WTC11 (cell line): ENCODE data around the gene SFTA2. TPM values are rescaled to one million over a fixed set of nuclear protein-coding genes. Genes with fewer than 3 reads are reported as not detected.

Source experiments
- ATAC-seq: fragments of 200-7000 bp; cut with Tn5 transposase; 2 replicates; pipeline ENCODE4 v1.10.0; 2021; ENCODE audit warnings: mild to moderate bottlenecking, moderate library complexity
- Bru-seq: library from RNA; stranded (reverse); fragments of 400-500 nt; gene quantifications from one replicate; lab custom pipeline; 2021; lab: Mats Ljungman, UMichigan
- CTCF ChIA-PET: fragments of 300-600 bp; sonication (Branson Sonifier 250); formaldehyde crosslinking; loops from one replicate; lab custom pipeline; 2021; ENCODE audit warnings: antibody characterized with exemption; lab: Charles Lee
- POLR2A ChIA-PET: fragments of 350-600 bp; sonication (Branson Sonifier 250); formaldehyde crosslinking; loops from one replicate; lab custom pipeline; 2021; ENCODE audit warnings: antibody characterized with exemption; lab: Charles Lee
- DNase-seq: peaks from one replicate; pipeline ENCODE4 v3.0.0; 2021; ENCODE audit warnings: low spot score
- H3K27ac Mint-ChIP-seq: 2 replicates; pipeline ENCODE4 v1.8.0; 2021; ENCODE audit warnings: mixed read lengths
- H3K27me3 Mint-ChIP-seq: 2 replicates; pipeline ENCODE4 v1.8.0; 2021; ENCODE audit warnings: low read depth, mild to moderate bottlenecking, moderate library complexity, mixed read lengths
- H3K36me3 Mint-ChIP-seq: 2 replicates; pipeline ENCODE4 v1.8.0; 2021; ENCODE audit warnings: mixed read lengths
- H3K4me1 Mint-ChIP-seq: 2 replicates; pipeline ENCODE4 v1.8.0; 2022; ENCODE audit warnings: mixed read lengths
- H3K4me3 Mint-ChIP-seq: 2 replicates; pipeline ENCODE4 v1.8.0; 2021; ENCODE audit warnings: mild to moderate bottlenecking, moderate library complexity, mixed read lengths
- H3K9me3 Mint-ChIP-seq: 2 replicates; pipeline ENCODE4 v1.8.0; 2021; ENCODE audit warnings: mixed read lengths
- CREB1 ChIP-seq: sonication (generic); formaldehyde crosslinking; IDR thresholded peaks from 2 replicates; pipeline ENCODE4 v1.8.0; 2023; ENCODE audit warnings: mild to moderate bottlenecking, missing genetic modification reagents
- CREM ChIP-seq: sonication (generic); formaldehyde crosslinking; IDR thresholded peaks from 2 replicates; pipeline ENCODE4 v1.8.1; 2022; ENCODE audit warnings: mild to moderate bottlenecking, missing genetic modification reagents, moderate library complexity
- FOXJ3 ChIP-seq: sonication (generic); formaldehyde crosslinking; IDR thresholded peaks from 2 replicates; pipeline ENCODE4 v1.9.0; 2021; ENCODE audit warnings: missing genetic modification reagents, mild to moderate bottlenecking, borderline replicate concordance
- KAT7 ChIP-seq: sonication (generic); formaldehyde crosslinking; IDR thresholded peaks from 2 replicates; pipeline ENCODE4 v1.8.1; 2023; ENCODE audit warnings: missing genetic modification reagents, mild to moderate bottlenecking, borderline replicate concordance
- MYBL2 ChIP-seq: sonication (generic); formaldehyde crosslinking; IDR thresholded peaks from 2 replicates; pipeline ENCODE4 v1.8.1; 2023; ENCODE audit warnings: mild to moderate bottlenecking, moderate library complexity, missing genetic modification reagents
- OVOL2 ChIP-seq: fragments of 250-450 bp; sonication (Bioruptor Pico); IDR thresholded peaks from 2 replicates; pipeline ENCODE4 v1.9.0; 2021; ENCODE audit warnings: mild to moderate bottlenecking, borderline replicate concordance
- ZNF121 ChIP-seq: sonication (generic); formaldehyde crosslinking; IDR thresholded peaks from 2 replicates; pipeline ENCODE4 v1.8.0; 2023; ENCODE audit warnings: missing genetic modification reagents
- ZNF138 ChIP-seq: sonication (generic); formaldehyde crosslinking; conservative IDR thresholded peaks from 2 replicates; pipeline ENCODE4 v1.8.1; 2022; ENCODE audit warnings: mild to moderate bottlenecking, moderate library complexity, missing genetic modification reagents
- ZNF396 ChIP-seq: fragments of 250-450 bp; sonication (Bioruptor Pico); IDR thresholded peaks from 2 replicates; pipeline ENCODE4 v1.8.0; 2021; ENCODE audit warnings: mild to moderate bottlenecking, moderate library complexity, borderline replicate concordance
- ZNF423 ChIP-seq: fragments of 250-450 bp; sonication (Bioruptor Pico); IDR thresholded peaks from 2 replicates; pipeline ENCODE4 v2.1.2; 2022; ENCODE audit warnings: mild to moderate bottlenecking, moderate library complexity
- long read RNA-seq, 3 experiments: library from RNA in 1 of 3; library from capped mRNA in 1 of 3; library from polyadenylated mRNA in 1 of 3; unstranded in 2 of 3; stranded (forward) in 1 of 3; transcript quantifications; one replicate each; pipeline ENCODE4 v2.0.0, GENCODE V29; 2021
- total RNA-seq: library from RNA; stranded (reverse); gene quantifications from 3 replicates; pipeline ENCODE4 v1.2.3, GENCODE V29; 2021
- TF ChIP-seq, protein P1 (sequence below): sonication (generic); formaldehyde crosslinking; IDR thresholded peaks from 2 replicates; pipeline ENCODE4 v1.8.1; 2022; ENCODE audit warnings: mild to moderate bottlenecking, moderate library complexity, missing genetic modification reagents
- TF ChIP-seq, protein P2 (sequence below): fragments of 250-450 bp; sonication (Bioruptor Pico); IDR thresholded peaks from 2 replicates; pipeline ENCODE4 v1.9.0; 2021; ENCODE audit warnings: moderate library complexity, mild to moderate bottlenecking, inconsistent platforms, borderline replicate concordance
- TF ChIP-seq, protein P3 (sequence below): sonication (generic); formaldehyde crosslinking; IDR thresholded peaks from 2 replicates; pipeline ENCODE4 v1.8.1; 2023; ENCODE audit warnings: mild to moderate bottlenecking, missing genetic modification reagents, moderate library complexity
- TF ChIP-seq, protein P4 (sequence below): sonication (generic); formaldehyde crosslinking; IDR thresholded peaks from 2 replicates; pipeline ENCODE4 v1.8.1; 2023; ENCODE audit warnings: mild to moderate bottlenecking, missing genetic modification reagents, borderline replicate concordance
- TF ChIP-seq, protein P5 (sequence below): sonication (generic); formaldehyde crosslinking; IDR thresholded peaks from 2 replicates; pipeline ENCODE4 v1.8.1; 2023; ENCODE audit warnings: mild to moderate bottlenecking, moderate library complexity, missing genetic modification reagents
- TF ChIP-seq, protein P6 (sequence below): sonication (generic); formaldehyde crosslinking; IDR thresholded peaks from 2 replicates; pipeline ENCODE4 v1.8.0; 2022; ENCODE audit warnings: missing genetic modification reagents

SFTA2 gene
- total RNA-seq (0.66 to 0.80 TPM in 2 of 3 replicates, not detected in the other), Bru-seq, nascent RNA (percentile 16 among the genes with signal in this experiment)
- long read RNA-seq, experiment 1, result 0 reads
- long read RNA-seq, experiment 2, result 0 reads
- long read RNA-seq, experiment 3, result 0 reads

DNA sequence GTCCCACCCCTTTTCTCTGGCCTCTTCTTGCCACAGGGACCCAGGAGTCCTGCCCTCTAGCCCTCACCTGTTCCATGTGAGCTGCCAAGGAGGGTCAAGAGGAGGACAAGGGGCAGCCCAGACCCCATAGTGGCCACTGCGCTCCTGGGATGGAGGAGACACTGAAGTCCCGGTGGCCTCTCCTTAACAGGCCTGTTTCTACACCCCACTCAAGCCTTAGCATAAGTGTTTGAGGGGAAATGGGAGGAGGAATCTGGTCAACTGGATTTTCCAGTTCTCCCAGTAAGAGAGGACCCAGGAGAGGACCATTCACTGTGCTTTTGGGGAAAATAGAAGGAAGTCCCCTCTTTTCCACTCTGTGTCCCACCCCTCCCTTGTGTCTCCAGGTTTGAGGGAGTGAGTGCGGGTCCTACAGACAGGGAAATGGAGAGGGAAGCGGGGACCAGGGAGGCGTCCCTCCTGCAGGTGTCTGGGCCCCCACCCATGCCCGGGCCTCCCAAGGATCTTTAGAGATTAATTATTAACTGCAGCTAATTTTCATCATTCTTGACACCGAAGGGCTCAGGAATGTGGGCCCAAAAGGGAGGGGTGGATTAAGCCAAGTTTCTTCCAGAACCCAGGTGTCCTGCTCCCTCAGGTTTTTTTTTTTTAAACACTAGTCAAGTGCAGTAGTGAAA is at the start of gene SFTA2:
TSS of gene SFTA2 (minus strand) at position 202 of the 677 bp plus-strand sequence. CDS start at position 128, 74 bp downstream.
- H3K27ac Mint-ChIP-seq, result no peak within 1 kb of the TSS
- H3K4me3 Mint-ChIP-seq, result no peak within 1 kb of the TSS
- TF ChIP-seq FOXJ3 (CRISPR knock-in tag) (no peak), CREB1 (no peak), OVOL2 (no peak), ZNF423 (CRISPR knock-in tag) (no peak), ZNF138 (CRISPR knock-in tag) (no peak), MYBL2 (CRISPR knock-in tag) (no peak), ZNF396 (no peak), CREM (CRISPR knock-in tag) (no peak), KAT7 (CRISPR knock-in tag) (no peak), ZNF121 (CRISPR knock-in tag) (no peak)
- TF ChIP-seq, protein P1, sequence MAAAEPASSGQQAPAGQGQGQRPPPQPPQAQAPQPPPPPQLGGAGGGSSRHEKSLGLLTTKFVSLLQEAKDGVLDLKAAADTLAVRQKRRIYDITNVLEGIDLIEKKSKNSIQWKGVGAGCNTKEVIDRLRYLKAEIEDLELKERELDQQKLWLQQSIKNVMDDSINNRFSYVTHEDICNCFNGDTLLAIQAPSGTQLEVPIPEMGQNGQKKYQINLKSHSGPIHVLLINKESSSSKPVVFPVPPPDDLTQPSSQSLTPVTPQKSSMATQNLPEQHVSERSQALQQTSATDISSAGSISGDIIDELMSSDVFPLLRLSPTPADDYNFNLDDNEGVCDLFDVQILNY, result no peak
- TF ChIP-seq, protein P2, sequence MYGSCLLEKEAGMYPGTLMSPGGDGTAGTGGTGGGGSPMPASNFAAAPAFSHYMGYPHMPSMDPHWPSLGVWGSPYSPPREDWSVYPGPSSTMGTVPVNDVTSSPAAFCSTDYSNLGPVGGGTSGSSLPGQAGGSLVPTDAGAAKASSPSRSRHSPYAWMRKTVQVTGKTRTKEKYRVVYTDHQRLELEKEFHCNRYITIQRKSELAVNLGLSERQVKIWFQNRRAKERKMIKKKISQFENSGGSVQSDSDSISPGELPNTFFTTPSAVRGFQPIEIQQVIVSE (CRISPR knock-in tag), result no peak
- TF ChIP-seq, protein P3, sequence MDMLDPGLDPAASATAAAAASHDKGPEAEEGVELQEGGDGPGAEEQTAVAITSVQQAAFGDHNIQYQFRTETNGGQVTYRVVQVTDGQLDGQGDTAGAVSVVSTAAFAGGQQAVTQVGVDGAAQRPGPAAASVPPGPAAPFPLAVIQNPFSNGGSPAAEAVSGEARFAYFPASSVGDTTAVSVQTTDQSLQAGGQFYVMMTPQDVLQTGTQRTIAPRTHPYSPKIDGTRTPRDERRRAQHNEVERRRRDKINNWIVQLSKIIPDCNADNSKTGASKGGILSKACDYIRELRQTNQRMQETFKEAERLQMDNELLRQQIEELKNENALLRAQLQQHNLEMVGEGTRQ, result no peak
- TF ChIP-seq, protein P4, sequence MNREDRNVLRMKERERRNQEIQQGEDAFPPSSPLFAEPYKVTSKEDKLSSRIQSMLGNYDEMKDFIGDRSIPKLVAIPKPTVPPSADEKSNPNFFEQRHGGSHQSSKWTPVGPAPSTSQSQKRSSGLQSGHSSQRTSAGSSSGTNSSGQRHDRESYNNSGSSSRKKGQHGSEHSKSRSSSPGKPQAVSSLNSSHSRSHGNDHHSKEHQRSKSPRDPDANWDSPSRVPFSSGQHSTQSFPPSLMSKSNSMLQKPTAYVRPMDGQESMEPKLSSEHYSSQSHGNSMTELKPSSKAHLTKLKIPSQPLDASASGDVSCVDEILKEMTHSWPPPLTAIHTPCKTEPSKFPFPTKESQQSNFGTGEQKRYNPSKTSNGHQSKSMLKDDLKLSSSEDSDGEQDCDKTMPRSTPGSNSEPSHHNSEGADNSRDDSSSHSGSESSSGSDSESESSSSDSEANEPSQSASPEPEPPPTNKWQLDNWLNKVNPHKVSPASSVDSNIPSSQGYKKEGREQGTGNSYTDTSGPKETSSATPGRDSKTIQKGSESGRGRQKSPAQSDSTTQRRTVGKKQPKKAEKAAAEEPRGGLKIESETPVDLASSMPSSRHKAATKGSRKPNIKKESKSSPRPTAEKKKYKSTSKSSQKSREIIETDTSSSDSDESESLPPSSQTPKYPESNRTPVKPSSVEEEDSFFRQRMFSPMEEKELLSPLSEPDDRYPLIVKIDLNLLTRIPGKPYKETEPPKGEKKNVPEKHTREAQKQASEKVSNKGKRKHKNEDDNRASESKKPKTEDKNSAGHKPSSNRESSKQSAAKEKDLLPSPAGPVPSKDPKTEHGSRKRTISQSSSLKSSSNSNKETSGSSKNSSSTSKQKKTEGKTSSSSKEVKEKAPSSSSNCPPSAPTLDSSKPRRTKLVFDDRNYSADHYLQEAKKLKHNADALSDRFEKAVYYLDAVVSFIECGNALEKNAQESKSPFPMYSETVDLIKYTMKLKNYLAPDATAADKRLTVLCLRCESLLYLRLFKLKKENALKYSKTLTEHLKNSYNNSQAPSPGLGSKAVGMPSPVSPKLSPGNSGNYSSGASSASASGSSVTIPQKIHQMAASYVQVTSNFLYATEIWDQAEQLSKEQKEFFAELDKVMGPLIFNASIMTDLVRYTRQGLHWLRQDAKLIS (CRISPR knock-in tag), result no peak
- TF ChIP-seq, protein P5, sequence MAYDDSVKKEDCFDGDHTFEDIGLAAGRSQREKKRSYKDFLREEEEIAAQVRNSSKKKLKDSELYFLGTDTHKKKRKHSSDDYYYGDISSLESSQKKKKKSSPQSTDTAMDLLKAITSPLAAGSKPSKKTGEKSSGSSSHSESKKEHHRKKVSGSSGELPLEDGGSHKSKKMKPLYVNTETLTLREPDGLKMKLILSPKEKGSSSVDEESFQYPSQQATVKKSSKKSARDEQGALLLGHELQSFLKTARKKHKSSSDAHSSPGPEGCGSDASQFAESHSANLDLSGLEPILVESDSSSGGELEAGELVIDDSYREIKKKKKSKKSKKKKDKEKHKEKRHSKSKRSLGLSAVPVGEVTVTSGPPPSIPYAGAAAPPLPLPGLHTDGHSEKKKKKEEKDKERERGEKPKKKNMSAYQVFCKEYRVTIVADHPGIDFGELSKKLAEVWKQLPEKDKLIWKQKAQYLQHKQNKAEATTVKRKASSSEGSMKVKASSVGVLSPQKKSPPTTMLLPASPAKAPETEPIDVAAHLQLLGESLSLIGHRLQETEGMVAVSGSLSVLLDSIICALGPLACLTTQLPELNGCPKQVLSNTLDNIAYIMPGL (CRISPR knock-in tag), result no peak
- TF ChIP-seq, protein P6, sequence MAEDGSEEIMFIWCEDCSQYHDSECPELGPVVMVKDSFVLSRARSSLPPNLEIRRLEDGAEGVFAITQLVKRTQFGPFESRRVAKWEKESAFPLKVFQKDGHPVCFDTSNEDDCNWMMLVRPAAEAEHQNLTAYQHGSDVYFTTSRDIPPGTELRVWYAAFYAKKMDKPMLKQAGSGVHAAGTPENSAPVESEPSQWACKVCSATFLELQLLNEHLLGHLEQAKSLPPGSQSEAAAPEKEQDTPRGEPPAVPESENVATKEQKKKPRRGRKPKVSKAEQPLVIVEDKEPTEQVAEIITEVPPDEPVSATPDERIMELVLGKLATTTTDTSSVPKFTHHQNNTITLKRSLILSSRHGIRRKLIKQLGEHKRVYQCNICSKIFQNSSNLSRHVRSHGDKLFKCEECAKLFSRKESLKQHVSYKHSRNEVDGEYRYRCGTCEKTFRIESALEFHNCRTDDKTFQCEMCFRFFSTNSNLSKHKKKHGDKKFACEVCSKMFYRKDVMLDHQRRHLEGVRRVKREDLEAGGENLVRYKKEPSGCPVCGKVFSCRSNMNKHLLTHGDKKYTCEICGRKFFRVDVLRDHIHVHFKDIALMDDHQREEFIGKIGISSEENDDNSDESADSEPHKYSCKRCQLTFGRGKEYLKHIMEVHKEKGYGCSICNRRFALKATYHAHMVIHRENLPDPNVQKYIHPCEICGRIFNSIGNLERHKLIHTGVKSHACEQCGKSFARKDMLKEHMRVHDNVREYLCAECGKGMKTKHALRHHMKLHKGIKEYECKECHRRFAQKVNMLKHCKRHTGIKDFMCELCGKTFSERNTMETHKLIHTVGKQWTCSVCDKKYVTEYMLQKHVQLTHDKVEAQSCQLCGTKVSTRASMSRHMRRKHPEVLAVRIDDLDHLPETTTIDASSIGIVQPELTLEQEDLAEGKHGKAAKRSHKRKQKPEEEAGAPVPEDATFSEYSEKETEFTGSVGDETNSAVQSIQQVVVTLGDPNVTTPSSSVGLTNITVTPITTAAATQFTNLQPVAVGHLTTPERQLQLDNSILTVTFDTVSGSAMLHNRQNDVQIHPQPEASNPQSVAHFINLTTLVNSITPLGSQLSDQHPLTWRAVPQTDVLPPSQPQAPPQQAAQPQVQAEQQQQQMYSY (CRISPR knock-in tag), result no peak
- no peak for ATAC-seq
- H3K27me3 Mint-ChIP-seq, result no peaks in the 10 kb centered on the region
- no peak for DNase-seq
- H3K36me3 Mint-ChIP-seq, result peaks cover 21% of the 10 kb centered on the region
- CTCF ChIA-PET, result interaction anchor here (1.2 to 3.7 kb wide), 5 partner anchors 10 to 155 kb away, joined by 3 to 18 read pairs (median 11); partner anchors contain the start of gene MUCL3
- H3K4me1 Mint-ChIP-seq, result peaks cover 11% of the 10 kb centered on the region
- POLR2A ChIA-PET, result no interaction called here
- H3K9me3 Mint-ChIP-seq, result peaks cover 19% of the 10 kb centered on the region
